Neuronal stem cell (in vitro differentiated cells): ENCODE measurements around the gene MAP3K14.

Experiments
- DNase-seq: peaks from one replicate; pipeline ENCODE4 v3.0.0-alpha.2; 2013; ENCODE audit warnings: low spot score
- H2AFZ ChIP-seq: one replicate; pipeline ENCODE4 v1.6.1; 2013; ENCODE audit warnings: mild to moderate bottlenecking, low read length, inconsistent platforms
- H2AK5ac ChIP-seq: 2 replicates; pipeline ENCODE4 v1.6.1; 2013; ENCODE audit warnings: low read depth, mild to moderate bottlenecking, inconsistent platforms, low read length, moderate library complexity, mixed read lengths
- H2BK120ac ChIP-seq: 2 replicates; pipeline ENCODE4 v1.6.1; 2013; ENCODE audit warnings: low read depth, mild to moderate bottlenecking, inconsistent platforms, low read length, moderate library complexity, mixed read lengths
- H2BK12ac ChIP-seq: one replicate; pipeline ENCODE4 v1.6.1; 2013; ENCODE audit warnings: low read length, inconsistent platforms
- H2BK15ac ChIP-seq: 2 replicates; pipeline ENCODE4 v1.6.1; 2013; ENCODE audit warnings: mild to moderate bottlenecking, low read length, inconsistent platforms, mixed read lengths
- H2BK5ac ChIP-seq: one replicate; pipeline ENCODE4 v1.6.1; 2013; ENCODE audit warnings: inconsistent platforms, mild to moderate bottlenecking, low read length, moderate library complexity
- H3K14ac ChIP-seq: one replicate; pipeline ENCODE4 v1.6.1; 2013; ENCODE audit warnings: low read length, inconsistent platforms
- H3K18ac ChIP-seq: 2 replicates; pipeline ENCODE4 v1.6.1; 2013; ENCODE audit warnings: low read length, inconsistent platforms
- H3K23ac ChIP-seq: 2 replicates; pipeline ENCODE4 v1.6.1; 2013; ENCODE audit warnings: low read depth, mild to moderate bottlenecking, mixed read lengths, low read length, inconsistent platforms; ENCODE audit not compliant: poor library complexity
- H3K27ac ChIP-seq: replicated peaks from 3 replicates; pipeline ENCODE4 v1.5.1; 2013; ENCODE audit warnings: low read length, inconsistent platforms
- H3K27me3 ChIP-seq, 3 experiments: 2 replicates each; pipeline ENCODE4 v1.6.1; 2013; ENCODE audit warnings: low read length in 3 of 3, mild to moderate bottlenecking in 2 of 3, inconsistent platforms in 1 of 3, low read depth in 1 of 3, mixed read lengths in 1 of 3, moderate library complexity in 1 of 3; ENCODE audit not compliant: control insufficient read depth in 3 of 3, insufficient read depth in 3 of 3
- H3K36me3 ChIP-seq, 2 donors: replicated peaks in 1 of 2; 2 replicates each; pipeline ENCODE4 v1.6.1; 2013; ENCODE audit warnings: low read length in 2 of 2; ENCODE audit not compliant: control insufficient read depth in 2 of 2, insufficient read depth in 2 of 2
- H3K4ac ChIP-seq: 2 replicates; pipeline ENCODE4 v1.6.1; 2013; ENCODE audit warnings: inconsistent platforms, mild to moderate bottlenecking, low read length, moderate library complexity
- H3K4me1 ChIP-seq, 2 donors: 1 replicate in 1 of 2; 2 replicates in 1 of 2; pipeline ENCODE4 v1.6.1; 2013; ENCODE audit warnings: low read length in 2 of 2, low read depth in 1 of 2; ENCODE audit not compliant: control insufficient read depth in 2 of 2, insufficient read depth in 1 of 2
- H3K4me2 ChIP-seq: one replicate; pipeline ENCODE4 v1.6.1; 2013; ENCODE audit warnings: mild to moderate bottlenecking, low read length, inconsistent platforms; ENCODE audit not compliant: insufficient read depth, poor library complexity, severe bottlenecking
- H3K4me3 ChIP-seq, 2 donors: 2 replicates each; pipeline ENCODE4 v1.5.1; 2013; ENCODE audit warnings: low read length in 2 of 2, mild to moderate bottlenecking in 2 of 2, inconsistent platforms in 1 of 2, moderate library complexity in 1 of 2
- H3K79me1 ChIP-seq: one replicate; pipeline ENCODE4 v1.6.1; 2013; ENCODE audit warnings: low read depth, mild to moderate bottlenecking, inconsistent platforms, low read length, moderate library complexity
- H3K9ac ChIP-seq: one replicate; pipeline ENCODE4 v1.6.1; 2013; ENCODE audit warnings: mild to moderate bottlenecking, low read depth, low read length, inconsistent platforms; ENCODE audit not compliant: poor library complexity
- H3K9me3 ChIP-seq, 2 donors: replicated peaks in 1 of 2; 2 replicates each; pipeline versions ENCODE3 to v1.6.1; 2013; ENCODE audit warnings: low read length in 2 of 2, mild to moderate bottlenecking in 2 of 2, inconsistent platforms in 1 of 2, low read depth in 1 of 2, mixed read lengths in 1 of 2, moderate library complexity in 1 of 2; ENCODE audit not compliant: control insufficient read depth in 2 of 2, insufficient read depth in 1 of 2
- H4K8ac ChIP-seq: one replicate; pipeline ENCODE4 v1.6.1; 2013; ENCODE audit warnings: low read depth, mild to moderate bottlenecking, inconsistent platforms, low read length, moderate library complexity
- H4K91ac ChIP-seq: one replicate; pipeline ENCODE4 v1.6.1; 2013; ENCODE audit warnings: low read length, low read depth, mild to moderate bottlenecking, inconsistent platforms; ENCODE audit not compliant: poor library complexity
- WGBS, 2 donors: extraction: QIAGEN DNeasy Blood & Tissue Kit; methylation state at CpG; one replicate each; pipeline ENCODE4 v1.1.7; 2013; ENCODE audit warnings: missing lambda C conversion rate in 2 of 2, mixed read lengths in 1 of 2; ENCODE audit not compliant: insufficient read length in 2 of 2, insufficient replicate concordance in 1 of 2; ENCODE audit errors: extremely low coverage in 2 of 2; 5-methylcytosine and 5-hydroxymethylcytosine counted together

Gene MAP3K14

DNA sequence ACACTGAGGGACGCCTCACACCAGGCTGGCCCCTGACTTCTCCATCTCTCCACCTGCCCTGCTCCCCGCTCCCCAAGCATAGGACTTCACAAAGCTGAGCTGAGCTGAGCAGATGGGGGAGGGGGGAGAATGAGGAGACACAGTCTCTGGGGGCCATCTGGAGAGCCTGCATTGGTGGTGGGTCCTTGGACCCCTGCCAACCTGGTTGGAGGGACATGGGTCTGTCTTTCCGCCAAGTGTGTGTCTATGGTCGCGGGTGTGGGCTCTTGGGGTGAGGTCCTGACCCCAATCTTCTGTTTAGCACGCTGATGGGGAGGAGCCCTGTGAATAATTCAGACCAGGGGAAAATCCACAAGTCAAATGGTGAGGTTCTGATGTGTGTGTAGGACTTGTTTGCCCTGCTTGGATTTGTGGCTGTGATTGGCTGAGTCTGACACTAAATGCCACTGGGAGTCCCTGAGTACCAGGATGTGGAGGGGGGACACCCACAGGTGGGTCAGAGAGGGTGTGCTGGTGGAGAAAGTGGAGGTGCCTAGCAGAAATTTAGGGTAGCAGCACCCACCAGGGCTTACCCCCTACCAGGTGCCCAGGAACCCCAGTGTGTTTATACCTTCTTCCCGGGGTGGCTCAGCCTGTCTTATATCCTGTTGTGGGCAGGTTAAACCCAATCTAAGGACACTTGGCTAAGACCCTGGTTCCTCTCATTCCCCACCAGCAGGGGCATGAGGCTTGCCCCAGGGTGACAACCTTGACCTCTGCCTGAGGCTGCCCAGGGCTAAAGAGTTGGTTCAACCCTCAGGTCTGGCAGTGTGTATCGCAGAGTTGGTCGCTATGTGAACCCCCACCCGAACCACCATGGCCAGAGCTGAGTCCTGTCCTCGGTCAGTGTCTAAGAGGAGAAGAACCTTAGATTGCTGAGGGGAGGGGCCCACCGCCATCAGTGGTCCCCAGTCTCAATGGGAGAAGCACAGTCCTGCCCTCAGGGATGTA lies 93.0 kb downstream of the MAP3K14 start:
- WGBS, 2 donors, result no CpG with 5 or more reads among the region's 12 CpGs
- no peak overlapping the region for H3K4me3 ChIP-seq
- H2AK5ac ChIP-seq, result no peak overlapping the region

DNA sequence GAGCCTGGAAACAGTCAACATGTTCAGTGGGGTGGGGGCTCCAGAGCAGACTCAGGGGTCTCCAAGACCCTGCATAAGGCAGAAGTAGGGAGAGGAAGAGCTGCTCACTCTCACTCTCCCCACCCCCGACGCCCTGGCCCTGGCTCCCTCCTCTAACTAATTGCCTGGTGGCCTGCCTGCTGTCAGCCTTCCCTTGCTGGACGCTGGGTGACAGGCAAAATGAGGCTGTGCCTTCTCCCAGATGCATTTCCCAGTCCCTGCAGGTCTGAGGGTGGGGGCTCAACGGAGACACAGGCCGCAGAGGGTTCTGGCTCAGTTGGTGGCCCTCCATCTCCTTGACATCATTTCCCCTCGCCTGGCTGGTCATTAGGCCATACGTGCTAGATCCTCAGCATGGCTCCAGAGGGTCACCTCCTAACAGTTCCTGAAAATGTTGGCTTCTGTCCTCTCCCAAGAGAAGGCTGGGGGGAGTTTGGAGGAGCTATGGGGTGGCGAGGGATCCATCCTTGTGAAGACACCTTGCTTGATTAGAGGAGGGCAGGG lies 93.8 kb downstream of the MAP3K14 start:
- Histone ChIP-seq H3K23ac (peak overlapping the region; percentile 45), H3K9me3 (no peaks in the 10 kb centered on the region), H3K36me3 (no peaks in the 10 kb centered on the region), H2BK5ac (no peak overlapping the region), H3K27ac (no peak overlapping the region), H2AK5ac (no peak overlapping the region), H3K18ac (peak overlapping the region; percentile 53), H3K27me3 (peaks cover 15 to 88% (median 52%) of the 10 kb centered on the region in 3 experiments), H3K14ac (no peak overlapping the region), H2BK12ac (no peak overlapping the region), H2BK120ac (no peak overlapping the region), H3K79me1 (no peaks in the 10 kb centered on the region), H4K8ac (no peak overlapping the region), H3K9ac (no peak overlapping the region), H3K4me3 (no peak overlapping the region), H2BK15ac (no peak overlapping the region), H3K4me2 (no peak overlapping the region), H4K91ac (peak overlapping the region; percentile 83), H3K4ac (no peak overlapping the region), H3K4me1 (peaks cover 0 to 2% of the 10 kb centered on the region in 2 donors), H2AFZ (no peak overlapping the region)
- WGBS, 2 donors, result no CpG with 5 or more reads among the region's 8 CpGs
- no peak for DNase-seq

More for the DNA sequence above, 93.0 kb downstream of the MAP3K14 start:
- no peak overlapping the region for H3K23ac ChIP-seq
- no peak overlapping the region for H3K4ac ChIP-seq
- H2BK120ac ChIP-seq, result no peak overlapping the region
- DNase-seq, result no peak
- no peak overlapping the region for H3K4me2 ChIP-seq
- peaks cover 15 to 96% (median 52%) of the 10 kb centered on the region in 3 experiments for H3K27me3 ChIP-seq
- peaks cover 1% of the 10 kb centered on the region for H3K79me1 ChIP-seq
- H2BK5ac ChIP-seq, result no peak overlapping the region
- H3K4me1 ChIP-seq, result peaks cover 3 to 7% of the 10 kb centered on the region in 2 donors
- no peak overlapping the region for H3K27ac ChIP-seq
- H4K8ac ChIP-seq, result no peak overlapping the region
- no peak overlapping the region for H2BK15ac ChIP-seq
- no peaks in the 10 kb centered on the region for H3K36me3 ChIP-seq
- no peak overlapping the region for H2BK12ac ChIP-seq
- peak overlapping the region; percentile 83 for H4K91ac ChIP-seq
- H2AFZ ChIP-seq, result no peak overlapping the region
- H3K14ac ChIP-seq, result no peak overlapping the region
- no peak overlapping the region for H3K9ac ChIP-seq
- no peak overlapping the region for H3K18ac ChIP-seq
- no peaks in the 10 kb centered on the region for H3K9me3 ChIP-seq

DNA sequence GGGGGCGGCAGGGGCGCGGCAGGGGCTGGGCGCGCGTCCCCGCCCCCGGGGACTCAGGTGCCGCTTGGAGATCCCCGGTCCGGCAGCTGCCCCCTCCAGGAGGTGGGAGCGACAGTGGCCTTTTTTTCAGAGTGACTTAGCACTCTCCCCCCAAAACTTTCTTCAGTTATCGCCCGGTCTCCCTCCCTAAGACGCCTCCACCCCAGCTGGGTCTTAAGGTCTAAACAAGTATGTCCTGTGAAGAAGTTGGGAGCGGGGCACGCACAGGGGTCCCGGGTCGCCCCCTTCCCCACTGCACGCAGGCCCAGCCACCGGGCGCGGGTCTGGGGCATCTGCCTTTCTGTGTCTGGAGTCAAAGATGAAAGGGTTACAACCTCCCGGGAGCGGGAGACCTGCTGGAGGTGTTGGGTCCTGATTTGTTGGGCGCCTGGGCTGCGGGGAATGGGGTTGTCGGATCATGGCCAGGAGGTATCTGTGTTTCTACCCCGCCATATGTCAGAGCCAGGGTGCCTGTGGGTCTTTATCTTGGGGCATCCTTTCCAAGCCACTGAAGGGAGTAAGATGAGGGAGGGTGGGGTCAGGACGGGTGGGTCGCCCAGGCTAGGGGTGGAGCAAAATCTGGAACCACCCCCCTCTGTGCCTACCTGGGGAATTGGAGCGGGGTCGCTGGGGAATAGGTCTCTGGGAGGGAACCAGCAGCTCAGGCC lies 94.4 kb downstream of the MAP3K14 start:
- no CpG with 5 or more reads among the region's 33 CpGs for WGBS, 2 donors
- H3K27me3 ChIP-seq, result peaks cover 15 to 82% (median 52%) of the 10 kb centered on the region in 3 experiments
- H3K9ac ChIP-seq, result no peak overlapping the region
- H2BK120ac ChIP-seq, result no peak overlapping the region
- no peak overlapping the region for H4K91ac ChIP-seq
- H4K8ac ChIP-seq, result no peak overlapping the region
- no peak overlapping the region for H2AK5ac ChIP-seq
- no peaks in the 10 kb centered on the region for H3K36me3 ChIP-seq
- DNase-seq, result no peak
- H2BK15ac ChIP-seq, result no peak overlapping the region
- H3K14ac ChIP-seq, result no peak overlapping the region
- no peak overlapping the region for H3K23ac ChIP-seq
- peak overlapping the region; percentile 25 for H3K18ac ChIP-seq
- H2BK12ac ChIP-seq, result no peak overlapping the region
- peak overlapping the region in 1 of 2 donors; percentile 39 for H3K4me3 ChIP-seq
- H3K27ac ChIP-seq, result no peak overlapping the region
- no peak overlapping the region for H3K4ac ChIP-seq
- peak overlapping the region; percentile 96 for H2AFZ ChIP-seq
- no peaks in the 10 kb centered on the region for H3K9me3 ChIP-seq
- H3K79me1 ChIP-seq, result no peaks in the 10 kb centered on the region
- H2BK5ac ChIP-seq, result peak overlapping the region; percentile 79
- peak overlapping the region; percentile 87 for H3K4me2 ChIP-seq
- H3K4me1 ChIP-seq, result peaks cover 0 to 2% of the 10 kb centered on the region in 2 donors

DNA sequence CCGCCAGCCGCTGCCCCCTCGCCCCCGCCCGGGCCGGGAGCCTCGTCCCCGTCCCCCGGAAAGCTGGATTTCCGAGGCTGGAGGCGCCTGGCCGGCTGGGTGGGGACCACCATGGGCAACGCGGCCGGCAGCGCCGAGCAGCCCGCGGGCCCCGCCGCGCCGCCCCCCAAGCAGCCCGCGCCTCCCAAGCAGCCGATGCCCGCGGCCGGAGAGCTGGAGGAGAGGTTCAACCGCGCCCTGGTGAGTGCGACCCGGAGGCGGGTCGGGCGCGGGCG lies 94.9 kb downstream of the MAP3K14 start:
- no peak overlapping the region for H2BK12ac ChIP-seq
- no peak overlapping the region for H3K27ac ChIP-seq
- H3K18ac ChIP-seq, result no peak overlapping the region
- DNase-seq, result no peak
- no CpG with 5 or more reads among the region's 38 CpGs for WGBS, 2 donors
- no peak overlapping the region for H3K14ac ChIP-seq
- peak overlapping the region; percentile 35 for H3K9ac ChIP-seq
- no peaks in the 10 kb centered on the region for H3K36me3 ChIP-seq
- no peak overlapping the region for H3K4ac ChIP-seq
- no peak overlapping the region for H2AK5ac ChIP-seq
- peaks cover 15 to 77% (median 52%) of the 10 kb centered on the region in 3 experiments for H3K27me3 ChIP-seq
- H4K8ac ChIP-seq, result no peak overlapping the region
- H3K4me2 ChIP-seq, result peak overlapping the region; percentile 87
- peak overlapping the region; percentile 96 for H2AFZ ChIP-seq
- no peaks in the 10 kb centered on the region for H3K9me3 ChIP-seq
- H3K4me3 ChIP-seq, result peak overlapping the region; percentile 39 to 80
- H2BK5ac ChIP-seq, result peak overlapping the region; percentile 79
- peaks cover 0 to 2% of the 10 kb centered on the region in 2 donors for H3K4me1 ChIP-seq
- no peaks in the 10 kb centered on the region for H3K79me1 ChIP-seq
- no peak overlapping the region for H2BK15ac ChIP-seq
- peak overlapping the region; percentile 48 for H3K23ac ChIP-seq
- H4K91ac ChIP-seq, result no peak overlapping the region
- H2BK120ac ChIP-seq, result no peak overlapping the region
